HL-60/S4 treated with retinoic acid at 250 ng/mL for 4 days and 3 days (cell line): ENCODE results near the gene GNG7.
"Not testable (repeated sequence)": the region's sequence is repeated elsewhere in the genome, so short reads cannot be mapped to it uniquely, and the experiment has no call there.

Experiments used
- in situ Hi-C: fragments of 300-500 bp; cut with MboI; formaldehyde crosslinking; loops from 2 replicates; pipeline ENCODE4 v1.7.0; 2022; ENCODE audit warnings: low sequenced_read_pairs

GNG7 gene

DNA sequence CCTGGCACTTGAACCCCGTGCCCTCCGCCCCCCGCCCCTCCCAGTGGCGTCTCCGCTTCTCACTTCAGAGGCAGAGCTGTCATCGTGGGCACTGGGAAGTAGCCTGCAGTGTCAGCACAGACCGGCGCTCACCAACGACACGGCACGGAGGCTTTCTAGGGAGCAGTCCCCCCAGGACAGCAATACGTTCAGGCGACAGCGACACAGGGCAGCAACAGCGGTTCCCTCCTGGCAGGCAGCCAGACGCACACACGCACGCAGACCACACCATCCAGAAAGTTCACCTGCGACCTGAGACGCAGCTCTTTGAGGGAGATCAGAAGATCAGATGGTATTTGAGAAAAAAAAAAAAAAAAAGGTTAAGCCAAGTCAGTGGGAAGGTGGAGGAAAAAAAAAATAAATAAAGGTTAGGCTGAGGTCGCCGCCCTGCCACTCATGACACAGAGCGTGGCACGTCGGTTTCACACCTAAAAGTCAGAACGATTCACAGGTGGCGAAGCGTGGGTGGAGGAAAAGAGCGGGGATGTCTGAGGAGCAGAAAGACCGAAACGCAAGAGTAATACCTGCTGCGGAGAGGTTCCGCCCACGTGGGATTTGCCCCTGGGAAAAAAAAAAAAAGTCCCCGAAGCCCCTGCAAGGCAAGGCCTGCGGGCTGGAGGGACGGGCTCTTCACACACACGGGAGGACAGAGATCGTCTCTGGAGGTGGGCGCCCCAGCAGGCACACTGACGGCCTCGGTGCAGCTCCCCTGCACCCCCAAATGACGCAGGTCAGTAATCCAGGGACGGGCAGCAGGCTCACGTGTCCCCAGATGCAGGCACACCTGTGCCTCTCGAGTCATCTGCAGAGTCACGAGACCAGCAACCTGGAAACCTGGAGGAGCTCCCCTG lies 94.5 kb downstream of the GNG7 start:
- in situ Hi-C loops = no loop called here

DNA sequence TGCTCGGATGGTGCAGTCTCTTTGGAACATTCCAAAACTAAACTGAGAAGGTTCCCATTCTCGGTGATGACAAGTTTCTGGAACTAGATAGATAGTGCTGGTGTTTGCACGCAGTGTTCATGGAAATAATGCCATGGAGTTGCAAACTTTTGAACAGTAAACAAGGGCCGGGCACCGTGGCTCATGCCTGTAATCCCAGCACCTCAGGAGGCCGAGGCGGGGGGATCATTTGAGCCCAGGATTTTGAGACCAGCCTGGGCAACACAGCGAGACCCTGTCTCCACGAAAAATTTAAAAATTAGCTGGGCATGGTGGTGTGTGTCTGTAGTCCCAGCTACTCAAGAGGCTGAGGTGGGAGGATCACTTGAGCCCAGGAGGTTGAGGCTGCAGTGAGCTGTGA lies 95.7 kb downstream of the GNG7 start:
- in situ Hi-C loops = not testable (repeated sequence)

DNA sequence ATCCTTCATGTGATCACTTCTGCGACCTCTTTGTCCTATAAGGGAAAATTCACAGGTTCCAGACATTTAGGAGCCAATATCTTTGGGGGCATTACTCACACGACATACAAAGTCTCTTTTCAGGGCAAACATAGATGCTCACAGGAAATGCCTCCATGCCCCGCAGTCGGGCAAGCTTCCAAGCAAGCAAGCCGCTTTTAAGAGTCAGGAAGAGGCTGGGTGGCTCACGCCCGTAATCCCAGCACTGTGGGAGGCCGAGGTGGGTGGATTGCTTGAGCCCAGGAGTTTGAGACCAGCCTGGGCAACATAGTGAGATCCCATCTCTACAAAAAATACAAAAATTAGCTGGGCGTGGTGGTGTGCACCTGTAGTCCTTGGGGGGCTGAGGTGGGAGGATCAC lies 96.6 kb downstream of the GNG7 start:
- in situ Hi-C loops = not testable (repeated sequence)

DNA sequence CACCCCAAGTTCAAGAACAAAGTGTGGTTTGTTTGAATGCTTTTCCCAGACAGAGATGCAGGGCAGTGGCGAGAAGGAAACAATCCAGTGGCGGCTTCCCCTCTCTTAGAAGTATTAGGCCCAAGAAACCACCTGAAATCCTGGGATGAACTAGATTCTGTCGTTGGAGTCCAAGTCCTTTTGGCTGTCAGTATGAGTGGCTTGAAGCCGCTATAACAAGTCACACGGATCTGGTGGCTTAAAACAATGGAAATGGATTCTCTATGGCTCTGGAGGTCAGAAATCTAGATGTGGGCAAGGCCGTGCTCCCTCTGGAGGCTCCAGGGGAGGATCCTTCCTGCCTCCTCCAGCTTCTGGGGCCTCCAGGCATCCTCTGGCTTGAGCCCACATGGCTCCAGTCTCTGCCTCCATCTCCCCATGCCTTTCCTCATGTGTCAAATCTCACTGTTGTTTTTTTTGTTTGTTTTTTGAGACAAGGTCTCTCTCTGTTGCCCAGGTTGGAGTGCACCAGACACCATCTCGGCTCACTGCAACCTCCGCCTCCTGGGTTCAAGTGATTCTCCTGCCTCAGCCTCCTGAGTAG lies 97.7 kb downstream of the GNG7 start:
- in situ Hi-C loops = no loop called here

DNA sequence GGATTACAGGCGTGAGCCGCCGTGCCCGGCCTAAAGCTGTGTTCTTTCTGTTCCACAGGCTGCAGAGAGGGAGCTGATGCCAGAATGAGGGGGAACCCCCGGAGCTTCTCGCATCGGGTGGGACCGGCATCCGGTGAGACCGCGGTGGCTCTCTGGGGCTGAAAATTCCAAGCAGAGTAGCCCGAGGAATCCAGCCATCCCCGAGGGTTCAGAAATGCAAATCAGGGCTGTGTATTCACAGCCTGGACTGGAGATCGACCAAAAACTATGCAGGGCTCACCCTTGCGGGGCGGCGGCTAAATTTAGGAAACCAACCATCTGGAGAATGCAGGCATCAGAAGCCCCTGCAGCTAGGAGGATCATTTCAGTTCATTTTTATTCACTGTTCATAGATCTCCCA lies 99.2 kb downstream of the GNG7 start:
- in situ Hi-C loops = no loop called here

DNA sequence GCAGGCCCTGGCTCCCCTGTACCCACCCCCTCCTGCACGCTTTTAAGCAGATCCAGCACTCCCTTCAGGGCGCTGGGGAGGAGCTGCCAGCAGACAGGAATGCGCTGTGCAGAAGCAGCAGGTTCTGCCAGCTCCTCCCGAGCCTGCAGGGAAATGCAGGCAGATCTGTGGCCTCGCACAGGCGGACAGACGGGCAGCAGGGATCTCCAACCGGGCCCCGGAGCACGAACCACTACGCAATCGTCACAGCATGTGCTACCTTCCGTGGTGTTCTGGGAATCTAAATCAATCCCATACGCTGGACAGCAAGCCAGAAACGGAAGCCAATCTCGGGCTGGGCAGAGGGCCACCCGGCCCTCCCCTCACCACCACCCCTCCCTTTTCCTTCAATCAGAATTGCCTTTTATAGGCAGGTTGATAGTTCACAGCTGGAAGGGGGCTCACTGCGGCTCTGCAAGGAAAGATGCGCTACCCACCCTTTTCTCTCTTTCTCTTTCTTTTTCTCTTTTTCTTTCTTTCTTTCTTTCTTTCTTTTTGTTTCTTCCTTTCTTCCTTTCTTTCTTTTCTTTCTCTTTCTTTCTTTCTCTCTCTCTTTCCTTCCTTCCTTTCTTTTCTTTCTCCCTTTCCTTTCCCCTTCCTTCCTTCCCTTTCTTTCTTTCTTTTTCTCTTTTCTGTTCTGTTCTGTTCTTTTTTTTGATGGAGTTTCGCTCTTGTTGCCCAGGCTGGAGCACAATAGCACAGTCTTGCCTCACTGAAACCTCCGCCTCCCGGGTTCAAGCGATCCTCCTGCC lies 99.9 kb downstream of the GNG7 start:
- in situ Hi-C loops = no loop called here

DNA sequence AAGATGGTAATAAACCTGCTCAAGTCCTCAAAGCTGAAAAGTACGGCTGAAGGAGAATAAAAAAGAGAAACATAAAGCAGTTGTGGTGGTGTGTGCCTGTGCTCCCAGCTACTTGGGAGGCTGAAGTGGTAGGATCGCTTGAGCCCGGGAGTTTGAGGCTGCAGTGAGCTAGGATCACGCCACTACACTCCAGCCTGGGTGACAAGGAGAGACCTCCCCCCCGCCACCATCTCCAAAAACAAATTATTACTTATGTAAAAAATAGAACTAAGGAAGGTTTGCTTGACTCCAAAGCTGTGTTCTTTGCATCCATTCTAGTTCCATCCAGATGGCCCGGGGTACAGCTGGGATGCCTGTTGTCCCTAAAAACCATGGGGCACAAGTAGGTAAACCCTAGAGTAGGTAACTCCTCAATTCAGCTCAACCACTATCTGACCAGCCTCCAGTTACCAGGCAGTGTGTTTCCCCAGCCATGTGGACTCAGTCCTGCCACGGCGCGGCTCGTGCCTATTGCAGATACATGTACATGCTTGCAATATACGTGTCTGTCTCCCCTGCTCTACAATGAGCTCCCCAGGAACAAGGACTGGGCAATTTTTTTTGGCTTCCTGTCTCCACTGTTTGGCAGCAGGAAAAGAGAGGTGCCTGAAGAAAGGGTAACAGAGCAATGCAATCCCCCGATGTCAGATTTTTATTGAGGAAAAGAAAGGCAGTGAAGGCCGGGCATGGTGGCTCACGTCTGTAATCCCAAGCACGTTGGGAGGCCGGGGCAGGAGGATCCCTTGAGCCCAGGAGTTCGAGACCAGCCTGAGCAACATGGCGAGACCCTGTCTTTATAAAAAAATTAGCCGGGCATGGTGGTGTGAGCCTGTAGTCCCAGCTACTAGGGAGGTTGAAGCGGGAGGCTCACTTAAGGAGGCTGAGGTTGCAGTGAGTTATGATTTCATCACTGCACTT lies 101.3 kb downstream of the GNG7 start:
- in situ Hi-C loops = no loop called here

DNA sequence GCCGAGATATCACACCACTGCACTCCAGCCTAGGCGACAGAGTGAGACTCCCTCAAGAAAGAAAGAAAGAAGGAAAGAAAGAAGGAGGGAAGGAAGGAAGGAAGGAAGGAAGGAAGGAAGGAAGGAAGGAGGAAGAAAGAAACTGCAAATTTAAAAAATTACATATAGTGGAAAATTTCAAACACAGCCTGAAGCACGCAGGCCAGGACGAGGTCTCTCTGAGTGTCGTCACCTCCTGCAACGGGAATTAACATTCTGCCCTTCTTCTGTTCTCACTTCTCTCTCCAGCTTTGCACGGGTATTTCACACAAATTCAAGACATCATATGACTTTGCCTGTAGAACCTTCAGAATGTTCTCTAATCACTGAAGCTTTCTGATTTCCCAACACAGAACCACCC lies 108.2 kb downstream of the GNG7 start:
- in situ Hi-C loops = no loop called here

DNA sequence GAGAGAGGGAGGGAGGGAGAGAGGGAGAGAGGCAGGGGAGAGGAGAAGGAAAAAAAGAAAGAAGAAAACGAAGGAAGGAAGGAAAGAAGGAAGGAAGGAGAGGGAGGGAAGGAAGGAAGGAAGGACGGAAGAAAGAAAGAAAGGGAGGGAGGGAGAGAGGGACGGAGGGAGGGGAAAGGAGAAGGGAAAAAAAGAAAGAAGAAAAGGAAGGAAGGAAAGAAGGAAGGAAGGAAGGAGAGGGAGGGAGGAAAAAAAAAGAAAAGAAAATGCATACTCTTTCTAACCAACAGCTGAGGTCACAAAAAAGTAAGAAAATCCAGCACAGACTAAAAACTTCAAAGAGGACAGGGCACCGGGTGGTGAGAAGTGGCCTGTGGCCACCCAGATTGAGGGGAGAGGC lies 109.7 kb downstream of the GNG7 start:
- in situ Hi-C loops = no loop called here

DNA sequence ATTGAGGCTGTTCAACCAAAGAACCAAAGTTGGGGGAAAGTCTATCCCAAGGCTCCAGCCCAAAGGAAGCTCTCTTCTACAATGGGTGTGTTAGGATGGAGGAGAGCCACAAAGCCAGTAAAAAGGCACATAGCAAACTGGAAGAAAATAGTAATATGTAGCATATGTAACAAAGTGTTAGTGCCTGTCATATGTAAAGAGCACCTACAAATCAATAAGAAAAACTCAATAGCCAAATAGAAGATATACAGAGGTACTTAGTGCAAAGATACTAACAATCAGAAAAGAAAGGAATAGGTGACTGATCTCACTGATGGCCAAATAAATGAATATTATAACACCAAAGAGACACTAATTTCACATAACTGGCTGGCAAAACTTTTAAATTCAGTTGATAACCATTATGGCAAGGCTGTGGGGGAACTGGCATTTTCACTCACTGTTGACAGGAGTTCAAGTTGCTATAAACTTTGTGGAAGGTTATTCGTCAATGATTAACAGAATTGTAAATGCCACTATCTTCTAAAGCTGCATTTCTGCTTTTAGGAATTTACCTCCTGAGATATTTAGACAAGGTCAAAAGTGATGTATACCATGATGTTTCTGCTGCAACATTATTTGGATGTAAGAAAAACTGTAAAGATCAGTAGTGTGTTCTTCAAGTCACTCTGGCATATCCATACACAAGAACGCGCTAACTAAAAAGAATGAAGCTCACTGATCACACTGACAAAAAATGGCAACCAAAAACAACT lies 110.8 kb downstream of the GNG7 start:
- in situ Hi-C loops = no loop called here

DNA sequence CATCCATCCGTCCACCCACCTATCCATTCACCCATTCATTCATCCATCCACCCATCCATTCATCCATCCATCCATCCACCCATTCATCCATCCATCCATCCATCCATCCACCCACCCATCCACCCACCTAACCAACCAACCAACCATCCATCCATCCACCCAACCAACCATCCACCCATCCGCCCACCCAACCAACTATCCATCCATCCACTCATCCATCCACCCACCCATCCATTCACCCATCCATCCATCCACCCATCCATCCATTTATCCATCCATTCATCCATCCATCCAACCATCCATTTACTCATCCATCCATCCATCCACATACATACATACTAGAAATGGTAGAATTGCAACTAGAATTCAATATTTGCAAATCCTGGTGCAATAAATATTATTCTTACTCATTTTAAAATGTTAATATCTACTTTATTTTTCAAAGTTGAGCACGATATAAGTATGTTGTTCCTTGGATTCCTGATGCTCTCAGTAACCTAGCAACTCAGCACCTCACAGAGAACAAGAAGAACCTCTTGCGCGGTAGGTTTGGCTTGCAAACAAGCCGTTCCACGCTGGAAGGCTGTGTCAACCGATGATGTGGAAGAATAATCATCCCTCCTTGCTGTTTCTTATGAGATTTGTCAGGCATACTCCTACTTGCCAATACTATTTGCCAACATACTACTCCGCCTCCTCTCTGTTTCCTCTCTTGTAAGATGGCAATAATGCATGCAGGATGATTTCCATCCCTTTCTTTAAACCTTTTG lies 111.7 kb downstream of the GNG7 start:
- in situ Hi-C loops = no loop called here

DNA sequence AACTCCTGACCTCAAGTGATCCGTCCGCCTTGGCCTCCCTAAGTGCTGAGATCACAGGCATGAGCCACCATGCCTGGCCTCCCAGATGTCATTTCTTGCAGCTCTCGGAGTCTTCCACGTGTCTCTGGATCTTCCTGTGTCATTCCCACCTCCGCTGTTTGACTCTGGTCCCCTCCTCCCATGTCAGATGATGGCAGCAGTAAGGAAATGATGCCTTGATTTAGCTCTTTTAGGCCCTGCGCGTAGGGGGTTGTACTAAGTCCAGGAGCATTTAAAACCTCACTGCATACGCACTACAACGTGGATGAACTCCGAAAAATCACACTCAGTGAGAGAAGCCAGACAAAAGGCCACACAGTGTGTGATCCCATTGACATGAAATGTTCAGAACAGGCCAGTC lies 113.1 kb downstream of the GNG7 start:
- in situ Hi-C loops = no loop called here

DNA sequence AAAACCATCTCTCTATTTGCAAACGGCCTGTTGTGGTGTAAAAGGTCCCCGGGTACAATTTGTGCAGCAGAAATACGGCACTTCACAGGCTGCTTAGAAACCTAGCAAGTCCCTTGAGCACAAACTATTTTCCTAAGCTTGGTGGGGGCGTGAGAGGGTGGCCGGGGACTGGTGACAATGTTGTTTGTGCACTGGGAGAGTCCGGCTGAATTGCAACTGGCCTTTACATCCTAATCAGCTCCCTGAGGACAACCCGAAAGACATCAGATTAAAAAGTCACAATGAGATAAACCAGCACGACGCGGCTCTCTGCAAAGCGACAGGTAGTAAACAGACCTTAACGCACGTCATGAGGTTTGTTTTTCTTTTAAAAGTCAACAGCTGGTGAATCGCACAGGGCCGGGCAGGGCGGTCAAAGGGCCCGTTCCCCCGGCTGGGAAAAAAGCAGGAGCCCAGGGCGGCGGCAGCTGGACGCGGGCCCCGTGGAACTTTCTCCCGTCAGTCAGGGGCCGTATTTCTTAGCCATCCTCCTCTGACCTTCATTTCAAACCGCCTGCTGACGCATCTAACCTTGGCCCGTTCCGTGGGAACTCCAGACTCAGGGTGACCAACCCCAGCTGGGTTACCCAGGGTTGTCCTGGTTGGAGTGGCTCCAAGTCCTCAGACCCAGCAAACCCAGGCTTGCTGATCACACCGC lies 114.3 kb downstream of the GNG7 start:
- in situ Hi-C loops = no loop called here

DNA sequence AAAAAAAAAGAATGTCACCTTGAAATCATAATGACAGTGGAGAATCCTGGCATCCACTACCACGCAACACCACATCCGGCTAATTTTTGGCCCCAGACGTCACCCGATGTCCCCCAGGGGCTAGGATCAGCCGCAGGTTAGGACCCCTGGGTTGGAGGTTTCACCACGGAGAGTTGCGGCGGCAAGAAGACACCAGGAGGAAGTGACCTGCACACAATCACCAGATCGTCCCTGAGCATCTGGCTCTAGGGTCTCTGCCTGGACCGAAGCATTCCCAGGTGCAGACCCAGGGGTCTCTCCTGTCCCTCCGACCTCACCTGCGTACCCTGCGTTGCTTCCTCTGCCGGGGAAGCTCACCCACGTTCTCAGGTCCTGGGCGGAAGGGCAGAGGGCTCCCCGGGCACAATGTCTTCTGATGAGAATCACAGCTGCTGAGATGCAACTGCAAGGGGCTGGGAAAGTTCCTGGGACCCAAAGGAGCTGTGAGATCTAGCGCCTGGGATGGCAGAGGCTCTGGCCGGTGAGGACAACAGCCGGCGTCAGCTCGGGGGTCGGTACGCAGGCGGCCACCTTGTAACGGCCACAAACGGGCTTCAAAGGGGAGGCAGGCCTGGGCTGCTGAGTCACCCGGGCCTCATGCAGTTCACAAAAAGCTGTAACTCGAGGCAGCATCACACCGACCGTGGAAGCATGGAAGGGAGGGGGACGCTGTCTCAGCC lies 115.3 kb downstream of the GNG7 start:
- in situ Hi-C loops = no loop called here

DNA sequence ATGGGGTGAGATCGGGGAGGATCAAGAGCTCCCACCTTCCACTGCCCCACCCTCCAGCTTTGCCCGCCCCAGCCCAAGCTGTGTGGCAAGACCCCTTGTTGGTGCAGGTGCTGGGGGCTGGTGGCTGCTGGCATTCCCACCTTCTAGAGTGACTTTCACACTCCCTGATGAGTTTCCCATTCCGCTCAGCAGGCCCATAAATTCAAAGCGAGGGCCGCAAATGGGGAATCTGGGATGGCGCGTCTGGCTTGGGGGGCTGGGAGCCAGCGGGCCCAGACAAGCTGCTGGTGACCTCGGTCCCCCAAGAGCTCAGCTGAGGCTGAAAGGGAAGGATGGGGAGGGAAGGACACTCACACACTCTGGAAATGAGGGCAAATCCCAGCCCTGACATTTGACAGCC lies 116.3 kb downstream of the GNG7 start:
- in situ Hi-C loops = no loop called here

DNA sequence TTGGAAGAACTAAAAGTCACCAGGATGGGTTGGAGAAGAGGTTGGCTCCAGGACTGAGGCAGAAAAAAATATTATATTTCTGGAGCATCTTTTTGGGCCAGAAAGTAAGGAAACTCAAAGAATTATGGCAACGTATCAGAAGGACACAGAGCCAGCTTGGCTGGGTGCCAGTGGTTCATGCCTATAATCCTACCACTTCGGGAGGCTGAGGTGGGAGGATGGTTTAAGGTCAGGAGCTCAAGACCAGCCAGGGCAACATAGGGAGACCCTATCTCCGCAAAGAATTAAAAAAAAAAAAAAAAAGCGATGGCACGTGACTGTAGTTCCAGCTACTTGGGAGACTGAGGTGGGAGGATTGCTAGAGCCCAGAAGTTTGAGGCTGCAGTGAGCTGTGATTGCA lies 118.5 kb downstream of the GNG7 start:
- in situ Hi-C loops = no loop called here

DNA sequence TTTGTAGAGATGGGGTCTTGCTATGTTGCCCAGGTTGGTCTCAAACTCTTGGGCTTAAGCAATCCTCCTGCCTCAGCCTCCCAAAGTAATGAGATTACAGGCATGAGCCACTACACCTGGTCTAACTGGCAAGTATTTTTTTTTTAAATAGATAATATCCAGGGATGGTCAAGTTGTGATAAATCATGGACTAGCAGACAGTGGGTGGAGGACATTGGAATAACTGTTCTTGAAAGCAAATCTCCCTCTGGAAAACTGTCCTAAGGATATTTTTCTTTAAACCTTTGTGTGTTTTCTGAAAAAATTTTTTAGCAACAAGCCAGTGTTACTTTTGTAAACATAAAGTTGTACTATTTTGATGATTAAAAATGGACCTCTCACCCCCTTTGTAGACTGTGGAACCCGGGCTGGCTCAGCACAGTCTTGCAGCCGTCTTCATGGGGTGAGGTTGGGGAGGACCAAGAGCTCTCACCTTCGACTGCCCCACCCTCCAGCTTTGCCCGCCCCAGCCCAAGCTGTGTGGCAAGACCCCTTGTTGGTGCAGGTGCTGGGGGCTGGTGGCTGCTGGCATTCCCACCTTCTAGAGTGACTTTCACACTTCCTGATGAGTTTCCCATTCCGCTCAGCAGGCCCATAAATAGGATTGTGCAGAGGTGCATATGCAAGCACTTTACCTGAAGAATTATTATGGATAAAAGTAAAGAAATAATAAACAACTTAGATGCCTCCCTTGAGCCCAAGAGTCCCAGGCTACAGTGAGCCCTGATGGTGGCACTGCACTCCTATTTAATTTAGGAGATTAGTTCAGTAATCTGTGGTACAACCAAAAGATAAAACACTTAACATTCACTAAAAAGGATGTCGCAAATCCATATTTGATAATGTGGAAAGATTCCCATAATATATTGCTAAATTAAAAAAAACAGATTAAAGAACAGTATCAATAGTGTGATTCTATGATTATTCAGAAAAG lies 119.2 kb downstream of the GNG7 start:
- in situ Hi-C loops = no loop called here
